Stimulated activated CD8-positive, alpha-beta memory T cell treated with anti-CD3 and anti-CD28 coated beads, Interleukin-15, amount 100 ng/mL, for 24 hours (primary cell): ENCODE measurements around the gene MTA2.

Experiments
- DNase-seq: peaks from one replicate; pipeline ENCODE4 v3.0.0-alpha.2; 2020; ENCODE audit warnings: low read depth

The MTA2 gene

GRCh38 chr11:62546244-62546928 lies 55.3 kb downstream of the MTA2 start, which contains the start of gene AHNAK:
AHNAK (minus strand) TSS chr11:62546806; CDS start chr11:62536098, 10,708 bp downstream.
- no peak for DNase-seq

DNA sequence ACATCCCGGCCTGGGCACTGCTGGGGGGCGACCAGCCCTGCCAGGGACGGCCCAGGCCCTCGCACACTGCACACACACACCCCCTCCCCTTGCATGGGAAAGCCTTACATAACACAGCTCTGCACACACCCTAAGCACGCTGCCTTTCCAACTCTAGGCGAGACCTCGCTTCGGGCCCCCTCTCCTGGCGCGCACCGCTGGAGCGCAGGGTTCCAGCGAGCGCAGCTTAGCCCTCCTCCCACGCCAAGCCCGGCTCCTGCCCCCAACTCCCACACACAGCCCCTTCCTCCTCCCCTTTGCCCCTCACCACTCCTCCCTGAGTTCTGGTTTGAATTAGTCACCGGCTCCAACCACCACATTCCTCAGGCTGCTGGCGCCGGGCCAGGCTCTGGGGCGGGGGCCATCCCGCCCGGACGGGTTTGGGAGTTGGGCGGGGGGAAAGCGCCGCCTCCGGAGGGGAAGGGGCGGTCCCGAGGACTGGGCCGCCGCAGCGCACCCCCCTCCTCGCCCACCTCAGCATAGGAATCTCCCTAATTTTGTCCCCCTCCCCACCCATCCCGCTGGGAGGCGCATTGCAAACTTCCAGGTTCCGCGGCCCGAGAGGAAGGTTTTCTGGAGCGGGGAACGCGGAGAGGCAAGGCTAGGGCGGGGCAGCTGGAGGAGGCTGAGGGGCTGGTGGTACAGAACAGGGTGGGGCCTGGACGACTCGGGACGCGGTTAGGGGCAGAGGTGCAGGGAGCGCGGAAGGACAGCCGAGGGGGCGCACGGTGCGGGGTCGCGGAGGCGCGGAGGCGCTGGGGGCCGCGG lies 56.0 kb downstream of the MTA2 start:
- DNase-seq, result no peak

- DNase-seq, result no peak
Measured at GRCh38 chr11:62544581-62545436, 56.9 kb downstream of the MTA2 start.

GRCh38 chr11:62543680-62544444 lies 57.8 kb downstream of the MTA2 start:
- DNase-seq, result no peak
